ENCODE results near the gene PARM1.

The PARM1 gene

DNA sequence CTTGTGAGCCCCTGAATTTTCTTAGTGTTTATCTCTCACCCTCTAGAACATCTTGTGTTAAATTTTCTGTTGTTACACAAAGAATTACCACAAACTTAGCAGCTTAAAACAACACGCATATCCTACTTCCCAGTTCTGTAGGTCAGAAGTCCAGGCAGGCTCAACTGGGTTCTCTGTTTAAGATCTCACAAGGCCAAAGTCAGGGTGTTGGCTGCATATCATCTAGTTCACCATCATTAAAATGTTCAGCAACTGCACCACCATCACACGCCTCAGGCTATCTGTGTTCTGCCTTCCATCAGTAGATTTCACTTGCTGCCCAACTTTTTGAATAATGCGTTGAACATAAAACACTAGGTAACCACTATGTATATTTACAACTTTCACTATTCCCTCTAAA lies 130.5 kb downstream of the PARM1 start:
- H3K27ac ChIP-seq (ENCODE audit: poor library complexity, severe bottlenecking): no peak overlapping the region
- no peaks in the 10 kb centered on the region for H3K27me3 ChIP-seq (ENCODE audit: insufficient read depth, poor library complexity, severe bottlenecking)
- TF ChIP-seq, protein P1, sequence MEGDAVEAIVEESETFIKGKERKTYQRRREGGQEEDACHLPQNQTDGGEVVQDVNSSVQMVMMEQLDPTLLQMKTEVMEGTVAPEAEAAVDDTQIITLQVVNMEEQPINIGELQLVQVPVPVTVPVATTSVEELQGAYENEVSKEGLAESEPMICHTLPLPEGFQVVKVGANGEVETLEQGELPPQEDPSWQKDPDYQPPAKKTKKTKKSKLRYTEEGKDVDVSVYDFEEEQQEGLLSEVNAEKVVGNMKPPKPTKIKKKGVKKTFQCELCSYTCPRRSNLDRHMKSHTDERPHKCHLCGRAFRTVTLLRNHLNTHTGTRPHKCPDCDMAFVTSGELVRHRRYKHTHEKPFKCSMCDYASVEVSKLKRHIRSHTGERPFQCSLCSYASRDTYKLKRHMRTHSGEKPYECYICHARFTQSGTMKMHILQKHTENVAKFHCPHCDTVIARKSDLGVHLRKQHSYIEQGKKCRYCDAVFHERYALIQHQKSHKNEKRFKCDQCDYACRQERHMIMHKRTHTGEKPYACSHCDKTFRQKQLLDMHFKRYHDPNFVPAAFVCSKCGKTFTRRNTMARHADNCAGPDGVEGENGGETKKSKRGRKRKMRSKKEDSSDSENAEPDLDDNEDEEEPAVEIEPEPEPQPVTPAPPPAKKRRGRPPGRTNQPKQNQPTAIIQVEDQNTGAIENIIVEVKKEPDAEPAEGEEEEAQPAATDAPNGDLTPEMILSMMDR (IDR thresholded peaks at IDR 0.05; ENCODE audit: poor library complexity, severe bottlenecking): no peak
- no peaks in the 10 kb centered on the region for H3K4me1 ChIP-seq (ENCODE audit: insufficient read depth, poor library complexity, severe bottlenecking)
- no peak for DNase-seq (ENCODE audit: low spot score)
- no peaks in the 10 kb centered on the region for H3K9me3 ChIP-seq (ENCODE audit: severe bottlenecking)
- no peak for ATAC-seq (ENCODE audit: low read depth)
- H3K36me3 ChIP-seq (ENCODE audit: low read depth): no peaks in the 10 kb centered on the region
- H3K4me3 ChIP-seq (ENCODE audit: severe bottlenecking): no peak overlapping the region

DNA sequence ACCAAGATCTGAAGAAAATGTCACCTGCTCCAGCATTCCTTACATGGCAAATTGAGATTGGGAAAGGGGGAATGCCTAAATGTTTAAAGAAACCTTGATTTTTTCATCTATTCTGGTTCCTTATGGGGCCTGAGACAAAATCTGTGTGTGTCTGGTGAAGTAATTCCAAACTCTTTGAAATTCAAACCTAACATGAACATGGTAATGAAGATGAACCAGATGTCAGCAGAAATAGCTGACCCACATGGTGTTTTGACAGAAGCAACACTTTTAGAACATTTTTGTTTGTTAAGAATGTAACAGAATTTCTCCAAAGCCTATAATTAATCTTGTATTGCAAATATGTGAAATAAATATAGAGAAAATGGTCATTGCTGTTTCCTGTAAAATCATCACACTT lies 133.0 kb downstream of the PARM1 start:
- Histone ChIP-seq H3K36me3 (ENCODE audit: low read depth) (no peaks in the 10 kb centered on the region), H3K27ac (ENCODE audit: poor library complexity, severe bottlenecking) (no peak overlapping the region), H3K4me3 (ENCODE audit: severe bottlenecking) (no peak overlapping the region), H3K4me1 (ENCODE audit: insufficient read depth, poor library complexity, severe bottlenecking) (no peaks in the 10 kb centered on the region), H3K9me3 (ENCODE audit: severe bottlenecking) (no peaks in the 10 kb centered on the region), H3K27me3 (ENCODE audit: insufficient read depth, poor library complexity, severe bottlenecking) (no peaks in the 10 kb centered on the region)
- TF ChIP-seq, protein P1 (IDR thresholded peaks at IDR 0.05; ENCODE audit: poor library complexity, severe bottlenecking): no peak
- no peak for DNase-seq (ENCODE audit: low spot score)
- no peak for ATAC-seq (ENCODE audit: low read depth)

DNA sequence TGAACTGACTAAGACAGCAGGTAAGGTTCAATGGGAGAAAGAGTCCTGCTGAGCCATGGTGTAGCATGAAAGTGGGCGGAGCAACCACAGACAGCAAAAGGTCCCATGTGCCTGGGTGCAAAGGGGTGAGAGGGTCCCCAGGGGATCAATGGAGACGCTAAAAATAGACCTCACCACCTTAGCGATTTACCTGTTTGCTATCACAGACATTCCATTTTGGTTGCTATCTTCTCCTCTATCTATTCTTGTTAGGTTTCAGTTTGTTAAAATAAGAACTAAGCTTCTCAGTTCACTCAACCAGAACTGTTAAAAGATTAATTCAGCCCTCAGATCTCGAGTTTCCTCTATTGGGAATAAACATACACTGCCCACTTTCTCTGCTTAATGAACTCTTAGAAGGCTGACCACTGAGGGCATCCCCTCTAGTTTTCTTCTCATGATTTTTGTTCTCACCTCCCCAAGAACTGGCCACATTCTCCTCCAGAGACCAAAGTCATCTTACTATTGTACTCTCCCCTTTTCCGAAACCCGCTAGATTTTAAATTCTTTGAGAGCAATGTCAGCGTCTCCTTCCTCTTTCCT lies 136.7 kb downstream of the PARM1 start:
- no peak overlapping the region for H3K27ac ChIP-seq (ENCODE audit: poor library complexity, severe bottlenecking)
- H3K9me3 ChIP-seq (ENCODE audit: severe bottlenecking): no peaks in the 10 kb centered on the region
- ATAC-seq (ENCODE audit: low read depth) (no peak), DNase-seq (ENCODE audit: low spot score) (no peak)
- TF ChIP-seq, protein P1 (IDR thresholded peaks at IDR 0.05; ENCODE audit: poor library complexity, severe bottlenecking): no peak
- H3K27me3 ChIP-seq (ENCODE audit: insufficient read depth, poor library complexity, severe bottlenecking): no peaks in the 10 kb centered on the region
- H3K4me3 ChIP-seq (ENCODE audit: severe bottlenecking): no peak overlapping the region
- H3K4me1 ChIP-seq (ENCODE audit: insufficient read depth, poor library complexity, severe bottlenecking): no peaks in the 10 kb centered on the region
- no peaks in the 10 kb centered on the region for H3K36me3 ChIP-seq (ENCODE audit: low read depth)

DNA sequence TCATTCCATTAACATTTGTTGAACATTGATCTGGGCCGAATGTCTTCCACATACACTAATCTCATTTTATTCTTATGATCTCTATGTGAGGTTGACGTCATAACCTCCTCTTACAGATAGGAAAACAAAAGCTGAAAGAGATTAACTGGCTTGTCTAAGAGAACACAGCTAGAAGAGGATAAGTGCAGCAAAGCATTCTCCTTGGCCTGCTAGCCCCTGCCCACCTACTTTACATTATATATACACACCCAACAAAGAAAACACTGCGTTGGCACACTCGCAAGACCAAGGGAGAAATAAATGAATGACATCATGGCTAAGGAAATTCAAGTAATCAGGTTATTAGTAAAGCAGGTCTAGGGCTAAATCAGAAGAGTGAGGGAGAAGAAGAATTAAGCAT lies 138.4 kb downstream of the PARM1 start:
- no peak overlapping the region for H3K27ac ChIP-seq (ENCODE audit: poor library complexity, severe bottlenecking)
- no peaks in the 10 kb centered on the region for H3K36me3 ChIP-seq (ENCODE audit: low read depth)
- no peaks in the 10 kb centered on the region for H3K9me3 ChIP-seq (ENCODE audit: severe bottlenecking)
- TF ChIP-seq, protein P1 (IDR thresholded peaks at IDR 0.05; ENCODE audit: poor library complexity, severe bottlenecking): no peak
- no peaks in the 10 kb centered on the region for H3K27me3 ChIP-seq (ENCODE audit: insufficient read depth, poor library complexity, severe bottlenecking)
- no peak for ATAC-seq (ENCODE audit: low read depth)
- no peak for DNase-seq (ENCODE audit: low spot score)
- H3K4me3 ChIP-seq (ENCODE audit: severe bottlenecking): no peak overlapping the region
- H3K4me1 ChIP-seq (ENCODE audit: insufficient read depth, poor library complexity, severe bottlenecking): no peaks in the 10 kb centered on the region

DNA sequence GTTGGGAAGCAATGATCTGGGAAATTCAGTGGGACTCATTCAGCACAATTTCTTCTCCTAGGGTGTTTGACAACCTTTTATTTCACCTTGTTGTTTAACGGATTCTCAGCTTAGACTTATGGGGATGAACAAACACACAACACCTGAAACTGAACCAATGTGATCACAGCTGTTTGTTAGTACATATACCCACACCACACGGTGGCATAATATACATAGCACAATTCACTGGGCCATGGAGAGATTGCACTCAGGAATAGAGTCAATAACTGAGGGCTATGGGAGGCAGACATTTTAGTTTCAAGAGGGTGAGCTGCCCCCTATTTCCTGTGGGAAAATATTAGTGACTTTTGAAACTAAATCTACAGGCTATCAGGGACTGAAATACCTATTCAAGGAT lies 148.0 kb downstream of the PARM1 start:
- ATAC-seq (ENCODE audit: low read depth) (no peak), DNase-seq (ENCODE audit: low spot score) (no peak)
- TF ChIP-seq, protein P1 (IDR thresholded peaks at IDR 0.05; ENCODE audit: poor library complexity, severe bottlenecking): no peak
- Histone ChIP-seq H3K27me3 (ENCODE audit: insufficient read depth, poor library complexity, severe bottlenecking) (no peaks in the 10 kb centered on the region), H3K4me3 (ENCODE audit: severe bottlenecking) (no peak overlapping the region), H3K4me1 (ENCODE audit: insufficient read depth, poor library complexity, severe bottlenecking) (no peaks in the 10 kb centered on the region), H3K27ac (ENCODE audit: poor library complexity, severe bottlenecking) (no peak overlapping the region), H3K36me3 (ENCODE audit: low read depth) (no peaks in the 10 kb centered on the region), H3K9me3 (ENCODE audit: severe bottlenecking) (no peaks in the 10 kb centered on the region)

All from RWPE2 (cell line).